Right kidney (tissue), 1 donor: ENCODE measurements around the gene BAIAP2.

Experiments used
- DNase-seq: peaks from one replicate; pipeline ENCODE4 v3.0.0-alpha.2; 2016

Gene BAIAP2

GRCh38 chr17:81111066-81111465 lies 76.1 kb downstream of the BAIAP2 start:
- DNase-seq = no peak

- no peak for DNase-seq
Measured at GRCh38 chr17:81112450-81112849, 77.5 kb downstream of the BAIAP2 start.

GRCh38 chr17:81113158-81113724 lies 78.3 kb downstream of the BAIAP2 start:
- DNase-seq = no peak

GRCh38 chr17:81114351-81115093 lies 79.6 kb downstream of the BAIAP2 start:
- no peak for DNase-seq

- no peak for DNase-seq
Measured at GRCh38 chr17:81115219-81115618, 80.3 kb downstream of the BAIAP2 start.

GRCh38 chr17:81115749-81116464 lies 81.0 kb downstream of the BAIAP2 start:
- no peak for DNase-seq

GRCh38 chr17:81116704-81117103 lies 81.8 kb downstream of the BAIAP2 start:
- DNase-seq = no peak

GRCh38 chr17:81117672-81118198 lies 82.8 kb downstream of the BAIAP2 start:
- no peak for DNase-seq

- no peak for DNase-seq
Measured at GRCh38 chr17:81118308-81119221, 83.6 kb downstream of the BAIAP2 start.

- peak; percentile 61 for DNase-seq
Measured at GRCh38 chr17:81119223-81120148, 84.5 kb downstream of the BAIAP2 start.

GRCh38 chr17:81120149-81120484 lies 85.2 kb downstream of the BAIAP2 start:
- no peak for DNase-seq

- DNase-seq = no peak
Measured at GRCh38 chr17:81120695-81121621, 86.0 kb downstream of the BAIAP2 start.

- DNase-seq = peak; percentile 56
Measured at GRCh38 chr17:81121841-81122733, 87.1 kb downstream of the BAIAP2 start.

- no peak for DNase-seq
Measured at GRCh38 chr17:81123052-81124048, 88.4 kb downstream of the BAIAP2 start.

GRCh38 chr17:81124377-81124776 lies 89.4 kb downstream of the BAIAP2 start:
- no peak for DNase-seq

- no peak for DNase-seq
Measured at GRCh38 chr17:81125573-81126081, 90.7 kb downstream of the BAIAP2 start.
